ENCODE results near the gene TTPAL. TPM values are rescaled to one million over a fixed set of nuclear protein-coding genes. Genes with fewer than 3 reads are reported as not detected.

TTPAL gene
- total and polyA plus RNA-seq, 10 of the 15 experiments (the other 5 are each of a cell fraction or from before 2014, with no cell fraction given), result 4.0 to 24.0 (median 9.3) TPM

- Histone ChIP-seq H3K79me2 (ENCODE audit: control insufficient read depth, insufficient read depth, low read length) (no peaks in the 10 kb centered on the region), H3K36me3 (ENCODE audit: control insufficient read depth in 2 of 2, insufficient read depth in 2 of 2, low read length in 1 of 2) (no peaks in the 10 kb centered on the region), H3K4me3 (no peak overlapping the region), H4K20me1 (ENCODE audit: control insufficient read depth, insufficient read depth) (no peaks in the 10 kb centered on the region), H3K4me1 (ENCODE audit: control insufficient read depth, insufficient read depth, low read length) (no peaks in the 10 kb centered on the region), H3K9me3 (replicated peaks; ENCODE audit: control insufficient read depth, insufficient read depth, low read length) (no peaks in the 10 kb centered on the region), H3K9ac (ENCODE audit: control insufficient read depth, insufficient read depth, low read length) (no peak overlapping the region), H2AFZ (ENCODE audit: control insufficient read depth, low read depth, low read length) (no peak overlapping the region), H3K27ac (ENCODE audit: control insufficient read depth, insufficient read depth) (no peak overlapping the region), H3K4me2 (ENCODE audit: control insufficient read depth, insufficient read depth) (no peak overlapping the region), H3K27me3 (replicated peaks in 1 of 2; ENCODE audit: control insufficient read depth in 2 of 2, insufficient read depth in 2 of 2, low read length in 1 of 2) (no peaks in the 10 kb centered on the region)
- RAD21 ChIA-PET (ENCODE audit: unreplicated experiment), result no interaction called here
- intact Hi-C loops (cut with micrococcal nuclease; ENCODE audit: unreplicated experiment) (loop anchor here (2.0 to 5.0 kb wide), 2 partner anchors 73 to 244 kb away; no protein-coding TSS in a partner anchor), in situ Hi-C loops (cut with MboI) (no loop called here)
- BruUV-seq (replicated peaks), result no TSS peak
- POLR2A ChIA-PET, result no interaction called here
- TF ChIP-seq NFXL1 (IDR thresholded peaks at IDR 0.05; ENCODE audit: borderline replicate concordance), result no peak
- TF ChIP-seq HCFC1 (IDR thresholded peaks at IDR 0.05; ENCODE audit: low read length), result no peak
- TF ChIP-seq E2F8 (IDR thresholded peaks at IDR 0.05; ENCODE audit: low read depth, partially characterized antibody), result no peak
- no peak for TF ChIP-seq PRDM15 (CRISPR knock-in tag; IDR thresholded peaks at IDR 0.05)
- no peak for TF ChIP-seq CEBPB (IDR thresholded peaks at IDR 0.05; ENCODE audit: borderline replicate concordance in 1 of 2, low read depth in 2 of 2, low read length in 2 of 2)
- no peak for TF ChIP-seq POU2F2 (IDR thresholded peaks at IDR 0.05; ENCODE audit: borderline replicate concordance, low read depth, low read length)
- TF ChIP-seq NFIC (IDR thresholded peaks at IDR 0.05; ENCODE audit: low read depth, low read length), result no peak
- no peak for TF ChIP-seq SIN3A (IDR thresholded peaks at IDR 0.05; ENCODE audit: low read depth, low read length)
- no peak for TF ChIP-seq ZNF592 (IDR thresholded peaks at IDR 0.05)
- no peak for FAIRE-seq
- no peak for ATAC-seq
- 24% methylated on average over 5 of the region's 5 CpGs for WGBS (ENCODE audit: insufficient coverage, insufficient replicate concordance, low lambda C conversion rate, missing lambda C conversion rate)
- no peak for DNase-seq (ENCODE audit: low read depth, low spot score)
- SMC1A ChIA-PET (ENCODE audit: uncharacterized antibody, unreplicated experiment), result interaction anchor here (0.7 to 1.4 kb wide), 6 partner anchors 9 to 244 kb away, joined by 3 to 5 read pairs (median 4); no protein-coding TSS in a partner anchor
- CTCF ChIA-PET, result interaction anchor here (0.8 to 1.9 kb wide), 14 partner anchors 9 to 249 kb away, joined by 3 to 9 read pairs (median 4); partner anchors contain the start of gene TTPAL
Observed at GRCh38 chr20:44461803-44462174, 13.9 kb upstream of the TTPAL start.

Measured in GM12878 (cell line).